HG03571 (cell line): ENCODE data around the gene NAA50.

Experiments
- ATAC-seq: cut with Tn5 transposase; IDR thresholded peaks from one replicate; pipeline ENCODE4 v1.9.1; 2021; ENCODE audit not compliant: unreplicated experiment

NAA50 gene

GRCh38 chr3:113745756-113746547 is at the start of gene NAA50:
TSS of gene NAA50 (minus strand) at chr3:113746249. CDS start at chr3:113745949, 300 bp downstream.
- peak; percentile 45 for ATAC-seq

- no peak for ATAC-seq
Observed at GRCh38 chr3:113795693-113796092, 49.6 kb upstream of the NAA50 start.

- ATAC-seq = no peak
Observed at GRCh38 chr3:113794526-113794925, 48.5 kb upstream of the NAA50 start.

GRCh38 chr3:113791381-113791780 is 45.3 kb upstream of the NAA50 start:
- ATAC-seq = no peak

- ATAC-seq = no peak
Observed at GRCh38 chr3:113783980-113784379, 37.9 kb upstream of the NAA50 start.

GRCh38 chr3:113783463-113783862 is 37.4 kb upstream of the NAA50 start:
- ATAC-seq = no peak

GRCh38 chr3:113776564-113776963 is 30.5 kb upstream of the NAA50 start:
- no peak for ATAC-seq

GRCh38 chr3:113775516-113775915 is 29.5 kb upstream of the NAA50 start:
- no peak for ATAC-seq

GRCh38 chr3:113773381-113773780 is 27.3 kb upstream of the NAA50 start:
- ATAC-seq = no peak

- ATAC-seq = no peak
Observed at GRCh38 chr3:113771993-113772392, 25.9 kb upstream of the NAA50 start.

GRCh38 chr3:113769551-113769950 is 23.5 kb upstream of the NAA50 start:
- ATAC-seq = no peak

GRCh38 chr3:113764698-113765097 is 18.6 kb upstream of the NAA50 start:
- ATAC-seq = no peak

GRCh38 chr3:113758389-113759024 is 12.5 kb upstream of the NAA50 start:
- no peak for ATAC-seq

GRCh38 chr3:113754494-113755159 is 8.6 kb upstream of the NAA50 start:
- ATAC-seq = no peak

GRCh38 chr3:113753376-113753985 is 7.4 kb upstream of the NAA50 start:
- ATAC-seq = no peak

GRCh38 chr3:113751141-113751540 is 5.1 kb upstream of the NAA50 start:
- no peak for ATAC-seq

- no peak for ATAC-seq
Observed at GRCh38 chr3:113747283-113748046, 1.4 kb upstream of the NAA50 start.

- ATAC-seq = peak; percentile 33
Observed at GRCh38 chr3:113746548-113747282, 666 bp upstream of the NAA50 start, which contains the start of gene ATP6V1A. TSS of gene ATP6V1A (plus strand) at chr3:113747035. CDS start at chr3:113778754, 31,719 bp downstream.

- peak; percentile 59 for ATAC-seq
Observed at GRCh38 chr3:113744941-113745755, 901 bp downstream of the NAA50 start.
